HepG2 (cell line): ENCODE results near the gene RBP5.

Experiments
- DNMT1 ChIP-seq: sonication (generic); formaldehyde crosslinking; IDR thresholded peaks from 2 replicates; pipeline ENCODE4 v1.5.1; 2020; ENCODE audit warnings: mild to moderate bottlenecking, missing genetic modification reagents
- ETV6 ChIP-seq: sonication (generic); formaldehyde crosslinking; conservative IDR thresholded peaks from 2 replicates; pipeline ENCODE4 v1.4.0; 2020; ENCODE audit warnings: missing genetic modification reagents
- EZH2 ChIP-seq: conservative IDR thresholded peaks from 2 replicates; pipeline ENCODE4 v1.6.1; 2012; ENCODE audit warnings: mild to moderate bottlenecking, low read depth, low read length, moderate library complexity
- MXD4 ChIP-seq: IDR thresholded peaks from 2 replicates; pipeline ENCODE4 v1.6.1; 2016; ENCODE audit warnings: mild to moderate bottlenecking, missing biosample characterization, missing genetic modification reagents
- RXRA ChIP-seq: sonication (generic); formaldehyde crosslinking; IDR thresholded peaks from 2 replicates; pipeline ENCODE4 v1.5.1; 2020; ENCODE audit warnings: missing genetic modification reagents
- SRF ChIP-seq: IDR thresholded peaks from 2 replicates; pipeline ENCODE4 v1.6.1; 2011; ENCODE audit warnings: mild to moderate bottlenecking, low read depth, low read length, moderate library complexity
- ZBTB8A ChIP-seq: sonication (generic); formaldehyde crosslinking; IDR thresholded peaks from 2 replicates; pipeline ENCODE4 v1.4.0; 2020; ENCODE audit warnings: mild to moderate bottlenecking, low read depth, missing genetic modification reagents, borderline replicate concordance
- ZNF230 ChIP-seq: sonication (generic); formaldehyde crosslinking; IDR thresholded peaks from 2 replicates; pipeline ENCODE4 v1.4.0; 2020; ENCODE audit warnings: mild to moderate bottlenecking, missing genetic modification reagents
- TF ChIP-seq, protein P1 (sequence below): sonication (generic); formaldehyde crosslinking; IDR thresholded peaks from 2 replicates; pipeline ENCODE4 v1.5.0; 2020; ENCODE audit warnings: mild to moderate bottlenecking, missing genetic modification reagents, moderate library complexity
- TF ChIP-seq, protein P2 (sequence below): sonication (generic); formaldehyde crosslinking; IDR thresholded peaks from 2 replicates; pipeline ENCODE4 v1.4.0; 2020; ENCODE audit warnings: missing genetic modification reagents

DNA sequence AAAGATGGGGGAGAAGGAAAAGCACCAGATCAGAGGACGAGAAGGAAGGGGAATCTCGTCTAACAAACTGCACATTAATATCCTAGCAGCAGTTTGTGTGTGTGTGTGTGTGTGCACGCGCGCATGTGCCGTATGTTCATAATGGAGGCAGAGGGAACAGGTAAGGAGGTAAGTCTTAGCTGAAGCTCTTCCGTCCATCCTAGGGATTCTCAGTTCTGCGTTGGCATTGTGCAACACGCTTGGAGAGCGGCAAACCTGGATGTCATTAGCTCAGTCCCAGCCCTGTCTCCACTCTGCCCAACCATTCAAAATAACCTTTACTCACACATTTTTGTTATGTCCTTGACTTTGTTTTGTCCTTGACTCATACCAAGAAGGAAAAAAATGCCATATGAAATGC is 34.8 kb downstream of the RBP5 start:
- TF ChIP-seq ZBTB8A (CRISPR knock-in tag) (no peak), DNMT1 (CRISPR knock-in tag) (no peak), MXD4 (CRISPR knock-in tag) (no peak), EZH2 (no peak), RXRA (CRISPR knock-in tag) (no peak), ETV6 (CRISPR knock-in tag) (no peak), ZNF230 (CRISPR knock-in tag) (no peak), SRF (no peak)
- TF ChIP-seq, protein P1, sequence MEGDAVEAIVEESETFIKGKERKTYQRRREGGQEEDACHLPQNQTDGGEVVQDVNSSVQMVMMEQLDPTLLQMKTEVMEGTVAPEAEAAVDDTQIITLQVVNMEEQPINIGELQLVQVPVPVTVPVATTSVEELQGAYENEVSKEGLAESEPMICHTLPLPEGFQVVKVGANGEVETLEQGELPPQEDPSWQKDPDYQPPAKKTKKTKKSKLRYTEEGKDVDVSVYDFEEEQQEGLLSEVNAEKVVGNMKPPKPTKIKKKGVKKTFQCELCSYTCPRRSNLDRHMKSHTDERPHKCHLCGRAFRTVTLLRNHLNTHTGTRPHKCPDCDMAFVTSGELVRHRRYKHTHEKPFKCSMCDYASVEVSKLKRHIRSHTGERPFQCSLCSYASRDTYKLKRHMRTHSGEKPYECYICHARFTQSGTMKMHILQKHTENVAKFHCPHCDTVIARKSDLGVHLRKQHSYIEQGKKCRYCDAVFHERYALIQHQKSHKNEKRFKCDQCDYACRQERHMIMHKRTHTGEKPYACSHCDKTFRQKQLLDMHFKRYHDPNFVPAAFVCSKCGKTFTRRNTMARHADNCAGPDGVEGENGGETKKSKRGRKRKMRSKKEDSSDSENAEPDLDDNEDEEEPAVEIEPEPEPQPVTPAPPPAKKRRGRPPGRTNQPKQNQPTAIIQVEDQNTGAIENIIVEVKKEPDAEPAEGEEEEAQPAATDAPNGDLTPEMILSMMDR (CRISPR knock-in tag), result no peak
- TF ChIP-seq, protein P2, sequence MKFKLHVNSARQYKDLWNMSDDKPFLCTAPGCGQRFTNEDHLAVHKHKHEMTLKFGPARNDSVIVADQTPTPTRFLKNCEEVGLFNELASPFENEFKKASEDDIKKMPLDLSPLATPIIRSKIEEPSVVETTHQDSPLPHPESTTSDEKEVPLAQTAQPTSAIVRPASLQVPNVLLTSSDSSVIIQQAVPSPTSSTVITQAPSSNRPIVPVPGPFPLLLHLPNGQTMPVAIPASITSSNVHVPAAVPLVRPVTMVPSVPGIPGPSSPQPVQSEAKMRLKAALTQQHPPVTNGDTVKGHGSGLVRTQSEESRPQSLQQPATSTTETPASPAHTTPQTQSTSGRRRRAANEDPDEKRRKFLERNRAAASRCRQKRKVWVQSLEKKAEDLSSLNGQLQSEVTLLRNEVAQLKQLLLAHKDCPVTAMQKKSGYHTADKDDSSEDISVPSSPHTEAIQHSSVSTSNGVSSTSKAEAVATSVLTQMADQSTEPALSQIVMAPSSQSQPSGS (CRISPR knock-in tag), result no peak
